NCI-H774 (cell line): ENCODE data around the gene RAP1GDS1.

ENCODE experiments used
- DNase-seq: peaks from one replicate; lab custom pipeline; 2025; lab: John Stamatoyannopoulos, UW

RAP1GDS1 gene

GRCh38 chr4:98260579-98261404, at the start of gene RAP1GDS1:
TSS of gene RAP1GDS1 (plus strand) at chr4:98261384. CDS start at chr4:98261566, 182 bp downstream.
- DNase-seq, result peak; percentile 81

GRCh38 chr4:98222306-98222705, 38.9 kb upstream of the RAP1GDS1 start:
- no peak for DNase-seq

GRCh38 chr4:98226396-98226795, 34.8 kb upstream of the RAP1GDS1 start:
- no peak for DNase-seq

- DNase-seq, result no peak
Observed at GRCh38 chr4:98230961-98231360, 30.2 kb upstream of the RAP1GDS1 start.

- DNase-seq, result no peak
Observed at GRCh38 chr4:98232202-98232601, 29.0 kb upstream of the RAP1GDS1 start.

GRCh38 chr4:98237204-98237603, 24.0 kb upstream of the RAP1GDS1 start:
- no peak for DNase-seq

GRCh38 chr4:98242063-98242462, 19.1 kb upstream of the RAP1GDS1 start:
- no peak for DNase-seq

GRCh38 chr4:98242538-98242937, 18.6 kb upstream of the RAP1GDS1 start:
- DNase-seq, result no peak

GRCh38 chr4:98245226-98245625, 16.0 kb upstream of the RAP1GDS1 start:
- DNase-seq, result no peak

GRCh38 chr4:98248934-98249333, 12.2 kb upstream of the RAP1GDS1 start:
- DNase-seq, result no peak

- no peak for DNase-seq
Observed at GRCh38 chr4:98249831-98250230, 11.4 kb upstream of the RAP1GDS1 start.

GRCh38 chr4:98253499-98253898, 7.7 kb upstream of the RAP1GDS1 start:
- DNase-seq, result no peak

- no peak for DNase-seq
Observed at GRCh38 chr4:98260047-98260578, 1.1 kb upstream of the RAP1GDS1 start.

- DNase-seq, result no peak
Observed at GRCh38 chr4:98261405-98262291, 464 bp downstream of the RAP1GDS1 start.

- DNase-seq, result no peak
Observed at GRCh38 chr4:98262431-98262830, 1.2 kb downstream of the RAP1GDS1 start.

- no peak for DNase-seq
Observed at GRCh38 chr4:98267498-98267897, 6.3 kb downstream of the RAP1GDS1 start.

GRCh38 chr4:98275145-98275544, 14.0 kb downstream of the RAP1GDS1 start:
- no peak for DNase-seq

- no peak for DNase-seq
Observed at GRCh38 chr4:98283219-98284189, 22.3 kb downstream of the RAP1GDS1 start.

- no peak for DNase-seq
Observed at GRCh38 chr4:98284640-98285046, 23.5 kb downstream of the RAP1GDS1 start.

GRCh38 chr4:98285676-98286075, 24.5 kb downstream of the RAP1GDS1 start:
- no peak for DNase-seq

GRCh38 chr4:98287328-98287727, 26.1 kb downstream of the RAP1GDS1 start:
- DNase-seq, result no peak
